CD4-positive, alpha-beta T cell treated with Interleukin-17A for 1 hour (primary cell): ENCODE measurements around the gene SNX8.
A peak's percentile ranks its signal among the peaks of the same experiment; 100 is the strongest.

ENCODE experiments used
- DNase-seq: peaks from one replicate; pipeline ENCODE4 v3.0.0-alpha.2; 2020

SNX8 gene

DNA sequence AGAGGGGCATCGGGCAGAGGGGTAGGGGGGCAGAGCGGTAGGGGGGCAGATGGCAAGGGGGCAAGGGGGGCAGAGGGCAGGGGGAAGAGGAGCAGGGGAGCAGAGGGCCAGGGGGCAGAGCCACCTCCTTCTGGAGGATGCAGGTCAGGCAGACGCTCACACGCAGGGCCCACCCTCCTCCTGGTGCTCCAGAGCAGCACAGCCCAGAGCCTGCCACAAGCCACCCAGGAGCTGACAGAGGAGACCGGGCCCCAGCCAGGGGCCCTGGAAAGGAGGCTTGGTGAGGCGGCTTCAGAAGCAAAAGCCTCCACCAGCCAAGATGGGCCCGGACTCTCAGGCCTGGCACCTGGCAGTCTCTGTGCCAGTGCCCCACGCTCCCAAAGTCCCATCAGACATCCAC is 94.6 kb downstream of the SNX8 start:
- no peak for DNase-seq

DNA sequence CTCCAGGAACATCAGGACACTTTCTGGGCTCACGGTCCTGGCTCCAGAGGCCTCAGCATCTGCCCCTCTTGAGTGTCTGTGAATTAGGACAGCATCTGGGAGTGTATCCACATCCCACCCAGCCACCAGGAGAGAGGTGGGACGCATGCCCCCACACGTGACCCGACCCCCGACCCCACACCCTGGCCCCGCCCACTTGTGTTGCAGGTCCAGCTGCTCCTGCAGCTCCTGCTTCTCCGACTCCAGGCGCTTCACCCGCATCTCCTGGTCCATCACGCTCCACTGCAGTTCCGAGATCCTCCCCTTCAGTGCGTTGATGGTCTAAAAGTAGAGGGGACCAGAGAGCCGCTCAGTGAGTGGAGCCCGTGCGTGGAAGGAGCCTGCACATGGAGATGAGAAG is 95.1 kb downstream of the SNX8 start:
- DNase-seq = no peak

DNA sequence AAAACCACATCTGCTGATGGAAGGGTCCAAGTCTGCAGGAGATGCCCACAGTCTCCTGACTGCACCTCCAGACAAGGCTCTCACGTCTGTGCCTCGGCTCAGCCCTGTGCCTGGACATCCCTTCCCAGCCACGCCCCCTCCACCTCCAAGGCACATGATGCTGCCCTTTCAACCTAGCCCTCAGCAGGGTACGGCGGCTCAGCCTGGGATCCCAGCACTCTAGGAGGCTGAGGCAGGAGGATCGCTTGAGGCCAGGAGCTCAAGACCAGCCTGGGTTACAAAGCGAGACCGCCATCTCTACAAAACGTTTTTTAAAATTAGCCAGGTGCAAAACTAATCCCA is 95.8 kb downstream of the SNX8 start:
- DNase-seq = no peak

DNA sequence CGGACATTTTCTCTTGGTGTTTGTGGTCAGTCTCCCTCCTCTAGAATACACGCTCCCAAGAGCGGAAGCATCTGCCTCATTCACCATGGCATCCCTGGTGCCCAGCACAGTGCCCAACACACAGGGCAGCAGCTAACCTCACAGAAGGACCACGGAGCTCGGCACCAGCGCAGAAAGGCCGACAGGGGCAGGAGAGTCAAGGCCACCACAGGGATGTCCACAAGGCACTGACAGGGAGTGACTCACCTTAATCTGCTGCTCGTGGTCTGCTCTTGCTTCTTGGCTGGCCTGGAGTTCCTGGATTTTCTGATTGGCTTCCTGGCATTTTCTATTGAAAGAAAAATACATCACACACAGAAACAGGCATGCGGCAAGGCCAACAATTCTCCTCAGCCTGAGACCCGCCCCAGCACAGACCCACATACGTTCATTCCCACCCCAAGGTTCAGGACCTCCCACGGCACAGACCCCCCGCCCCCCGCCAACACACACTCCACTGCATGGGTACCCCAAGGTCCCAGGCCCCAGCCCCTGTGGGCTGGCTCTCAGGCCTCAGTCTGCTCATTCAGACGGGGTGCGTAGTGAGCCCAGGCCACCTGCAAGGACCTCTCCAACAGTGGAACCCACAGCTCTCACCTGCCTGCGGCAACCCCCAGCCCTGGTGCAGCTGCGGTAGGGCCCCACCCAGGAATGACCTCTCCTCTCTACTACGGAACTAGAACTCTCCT is 96.4 kb downstream of the SNX8 start:
- no peak for DNase-seq

DNA sequence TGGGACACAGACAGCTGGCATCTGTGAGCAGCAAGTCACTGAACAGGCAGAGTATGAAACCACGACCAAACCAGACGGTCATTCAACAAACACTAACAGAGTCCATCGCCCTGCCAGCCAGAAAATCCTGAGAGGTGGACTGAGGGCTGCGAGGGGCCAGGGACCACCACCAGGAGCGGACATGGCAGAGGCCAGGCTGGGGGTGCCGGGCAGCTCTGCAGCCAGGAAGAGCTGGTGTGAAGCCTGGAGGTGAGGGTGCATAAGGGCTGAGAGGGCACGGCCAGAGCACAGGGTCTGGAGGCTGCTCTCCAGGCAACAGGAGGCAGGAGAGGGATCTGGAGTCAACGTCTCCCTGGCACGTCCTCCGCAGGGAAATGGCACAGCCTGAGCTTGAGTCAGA is 97.0 kb downstream of the SNX8 start:
- DNase-seq = no peak

DNA sequence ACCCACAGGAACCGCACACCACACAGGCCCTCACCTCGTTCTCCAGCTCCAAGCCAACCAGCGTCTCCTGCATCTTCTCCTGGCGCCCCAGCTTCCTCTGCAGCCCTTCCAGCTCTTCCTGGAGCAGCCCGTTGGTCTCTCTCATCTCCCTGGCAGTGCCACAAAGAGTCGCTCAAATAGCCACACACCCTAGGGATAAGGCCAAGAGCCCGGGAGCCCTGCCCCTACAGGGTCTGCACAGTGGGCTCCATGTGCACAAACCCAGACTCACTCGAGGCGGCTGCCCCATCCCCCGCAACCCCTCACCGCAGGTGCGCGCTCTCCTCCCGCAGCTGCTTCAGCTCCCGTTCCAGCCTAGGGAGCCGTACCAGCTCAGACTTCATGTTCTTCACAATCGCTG is 98.4 kb downstream of the SNX8 start:
- DNase-seq = no peak

DNA sequence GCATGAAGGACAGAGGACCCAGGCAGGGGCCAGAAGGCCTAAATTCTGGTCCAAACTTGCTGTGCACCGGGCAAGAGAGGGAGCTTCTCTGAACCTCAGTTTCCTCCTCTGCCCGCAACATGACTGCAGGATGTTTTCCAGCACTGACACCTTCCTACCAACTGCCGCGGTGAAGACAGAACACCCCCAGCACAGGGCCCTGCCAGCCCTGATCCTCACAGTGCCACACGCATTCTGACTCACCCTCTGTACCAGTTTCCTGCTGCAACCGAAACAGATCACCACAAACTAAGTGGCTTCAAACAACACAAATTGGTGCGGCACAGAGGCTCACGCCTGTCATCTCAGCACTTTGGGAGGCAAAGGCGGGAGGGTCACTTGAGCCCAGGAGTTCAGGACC is 99.6 kb downstream of the SNX8 start:
- peak; percentile 12 for DNase-seq

DNA sequence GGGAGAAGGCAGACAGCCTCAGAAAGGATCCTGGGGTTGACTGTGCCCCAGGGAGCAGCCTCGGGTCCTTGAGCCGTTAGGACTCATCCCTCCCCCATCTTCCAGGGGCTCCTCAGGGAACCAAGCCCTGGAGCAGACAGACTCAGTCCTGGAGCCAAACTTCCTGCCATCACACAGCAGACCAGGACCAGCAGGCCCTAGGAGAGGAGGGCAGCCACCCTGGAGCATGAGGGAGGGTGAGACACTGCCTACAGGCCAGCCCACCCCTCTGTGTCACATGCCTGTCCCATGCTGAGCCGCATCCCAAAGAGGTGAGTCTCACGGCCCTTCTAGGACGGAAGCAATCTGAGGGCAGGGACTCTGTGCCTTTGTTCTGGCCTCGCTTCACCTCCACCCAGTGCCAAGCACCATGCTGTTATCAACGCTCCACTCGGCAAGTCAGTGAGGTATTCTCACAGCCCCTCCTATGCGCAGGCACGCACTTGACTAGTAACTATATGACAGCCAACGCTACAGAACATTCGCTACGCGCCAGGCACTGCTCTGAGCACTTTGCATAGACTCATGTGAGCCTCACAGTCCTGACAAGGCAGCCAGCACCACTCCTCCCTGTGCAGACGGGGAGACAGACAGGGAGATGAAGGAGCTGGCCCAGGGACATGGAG is 100.6 kb downstream of the SNX8 start:
- no peak for DNase-seq

DNA sequence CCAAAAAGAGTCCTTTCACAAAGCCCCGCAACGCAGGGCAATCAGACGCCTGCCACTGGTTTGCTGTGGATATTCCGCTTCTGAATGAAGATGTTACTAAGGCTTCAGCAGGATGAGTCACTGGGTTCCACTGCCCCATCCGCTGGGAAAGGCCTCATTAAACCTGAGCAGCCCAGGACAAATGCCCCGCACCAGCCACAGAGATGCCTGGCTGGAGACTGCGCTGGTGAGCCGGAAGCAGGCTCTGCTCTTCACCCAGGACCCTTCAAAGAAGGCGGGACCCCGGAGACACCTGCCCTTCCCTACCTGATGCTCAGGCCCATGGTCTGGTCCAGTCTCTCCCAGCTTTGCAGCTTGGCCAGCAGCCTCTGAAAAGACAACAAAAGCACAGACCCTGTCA is 101.3 kb downstream of the SNX8 start:
- DNase-seq = no peak

DNA sequence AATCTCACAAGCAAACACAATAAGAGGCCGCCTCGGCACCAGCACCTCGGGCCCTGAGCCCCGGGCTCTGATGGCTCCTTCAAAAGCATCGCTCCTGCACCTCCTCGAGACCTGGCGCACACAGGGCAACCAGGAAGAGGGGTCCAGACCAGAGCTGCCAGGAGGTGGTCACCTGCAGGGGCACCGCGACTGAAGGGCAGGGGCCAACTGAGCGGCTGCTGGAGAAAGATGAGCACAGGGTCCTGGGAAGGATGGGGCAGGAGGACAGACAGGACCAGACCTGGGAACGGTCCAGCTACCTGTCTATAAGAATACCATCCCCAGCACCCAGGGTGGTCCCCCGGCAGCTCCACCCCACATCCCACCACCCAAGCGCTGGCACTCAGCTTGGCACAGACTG is 102.3 kb downstream of the SNX8 start:
- DNase-seq = no peak

DNA sequence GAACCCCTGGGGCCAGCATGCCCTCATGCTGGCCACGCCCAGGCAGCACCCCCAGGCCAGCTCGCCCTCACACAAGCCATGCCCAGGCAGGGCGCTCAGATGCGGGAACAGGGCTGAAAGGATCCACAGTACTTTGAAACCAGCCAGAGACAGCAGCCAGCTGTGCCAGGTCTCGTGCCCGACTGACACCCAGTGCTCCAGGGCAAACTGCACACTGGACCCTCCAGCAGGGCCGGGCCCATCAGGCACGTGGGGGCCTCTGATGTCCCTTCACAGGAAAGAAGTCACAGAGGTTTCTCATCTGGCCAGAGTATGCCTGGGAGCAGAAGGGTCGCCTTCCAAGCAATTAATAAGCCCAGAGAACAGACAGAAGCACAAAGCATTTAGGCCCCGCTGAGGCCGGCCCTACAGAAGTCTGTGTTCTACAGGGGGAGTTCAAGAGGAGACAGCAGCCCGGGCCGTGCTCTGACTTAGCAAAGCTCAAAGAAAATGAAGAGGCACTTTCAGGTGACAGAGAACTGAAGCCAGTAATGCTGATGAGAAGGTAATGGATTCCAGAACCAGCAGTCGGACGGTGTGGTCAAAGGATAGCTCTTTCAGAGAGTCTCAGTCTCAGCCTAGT is 102.9 kb downstream of the SNX8 start:
- DNase-seq = no peak

DNA sequence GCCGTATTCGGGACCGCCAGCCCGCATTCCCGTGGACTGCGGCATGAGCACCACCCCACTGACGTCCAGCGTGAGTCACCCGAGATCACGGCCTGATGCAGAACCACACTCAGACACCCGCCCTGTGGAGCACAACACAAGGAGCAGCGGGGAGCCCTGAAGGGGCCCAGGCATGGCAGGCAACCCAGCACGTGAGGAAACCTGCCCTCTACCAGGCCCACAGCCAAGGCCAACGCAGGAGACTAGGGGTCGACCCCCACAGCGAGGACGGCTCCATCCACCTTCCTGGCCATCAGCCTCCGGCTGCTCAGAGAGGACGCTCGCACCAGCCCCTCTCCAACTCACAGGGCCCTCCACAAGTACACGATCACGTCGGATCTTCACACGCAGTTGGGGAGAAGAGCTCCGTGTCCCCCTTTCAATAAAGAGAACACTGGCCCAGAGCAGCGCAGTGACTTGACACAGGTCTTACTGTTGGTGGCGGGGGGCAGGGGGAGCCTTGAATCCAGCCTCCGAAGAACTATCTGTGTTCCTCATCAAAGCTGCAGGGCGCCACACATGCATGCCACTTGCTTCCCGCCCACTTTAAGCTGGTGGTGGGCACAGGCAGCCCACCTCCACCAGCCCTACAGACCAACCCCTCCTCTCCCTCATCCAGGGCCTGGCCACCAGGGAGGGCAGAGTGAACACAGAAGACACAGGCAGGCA is 103.5 kb downstream of the SNX8 start:
- DNase-seq = no peak

DNA sequence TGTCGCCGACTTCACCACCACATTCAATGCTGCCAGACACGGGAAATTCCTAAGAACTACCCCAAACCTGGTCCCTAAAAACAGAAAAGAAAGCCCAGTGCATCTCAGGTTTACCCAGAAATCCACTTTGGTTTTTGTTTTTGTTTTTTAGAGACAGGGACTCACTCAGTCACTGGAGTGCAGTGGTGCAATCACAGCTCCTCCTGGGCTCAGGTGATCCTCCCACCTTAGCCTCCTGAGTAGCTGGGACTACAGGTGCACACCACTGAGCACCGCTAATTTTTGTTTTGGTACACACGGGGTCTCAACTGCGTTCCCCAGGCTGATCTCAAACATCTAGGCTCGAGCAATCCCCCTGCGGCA is 104.3 kb downstream of the SNX8 start:
- DNase-seq = no peak

DNA sequence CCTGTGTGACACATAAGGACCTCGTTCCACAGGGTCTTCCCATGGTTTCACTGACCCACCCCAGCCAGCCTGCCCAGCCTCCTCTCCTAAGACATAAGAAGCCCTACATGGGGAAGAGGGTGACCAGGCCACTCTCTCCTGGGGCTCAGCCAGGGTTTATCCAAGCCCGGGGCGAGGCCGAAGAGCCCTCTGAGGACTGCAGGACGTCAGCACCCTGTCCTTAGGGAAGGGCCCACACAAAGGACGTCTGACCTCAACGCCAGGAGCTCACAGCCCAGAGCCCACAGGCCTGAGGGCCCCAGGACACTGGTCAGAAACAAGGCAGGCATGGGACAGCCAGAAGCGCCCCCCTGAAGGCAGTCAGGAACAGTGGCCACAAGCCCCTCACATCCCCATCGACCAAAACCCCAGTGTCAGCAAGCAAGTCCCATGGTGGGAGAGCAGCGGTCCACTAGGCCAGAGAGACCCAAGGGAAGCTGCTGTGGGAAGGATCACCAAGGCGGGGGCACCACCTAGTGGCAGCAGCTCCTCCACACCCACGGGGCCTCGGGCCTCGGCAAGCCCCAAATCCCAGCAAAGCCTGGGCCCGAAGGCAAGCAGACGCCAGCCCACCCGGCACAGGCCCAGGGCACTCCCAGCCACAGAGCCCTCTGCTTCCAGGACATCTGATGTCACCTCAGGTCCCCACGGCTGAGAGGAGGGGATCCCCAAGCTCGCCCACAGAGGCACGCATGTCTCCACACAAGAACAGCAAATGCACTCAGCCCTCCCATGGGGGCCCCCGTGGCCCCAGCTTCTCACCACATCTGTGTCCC is 104.9 kb downstream of the SNX8 start:
- peak; percentile 45 for DNase-seq

DNA sequence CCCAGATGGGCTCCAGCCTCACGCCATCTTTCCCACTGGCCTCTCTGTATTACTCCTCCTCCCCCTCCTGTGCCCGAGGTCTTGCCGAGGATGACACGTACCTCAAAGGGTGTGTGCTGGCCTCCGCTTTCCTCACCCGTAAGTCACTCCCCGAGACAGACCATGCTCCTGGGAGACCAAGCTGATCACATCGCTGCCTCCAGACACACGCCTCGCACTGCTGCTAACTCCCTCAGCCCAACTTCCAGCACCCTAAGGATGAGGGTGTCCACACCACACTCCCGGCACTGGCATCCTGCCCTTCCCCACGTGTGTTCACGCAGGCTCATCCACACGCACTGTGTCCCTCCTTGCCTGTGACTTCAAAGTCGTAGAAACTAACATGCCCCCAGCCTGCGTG is 105.5 kb downstream of the SNX8 start:
- no peak for DNase-seq

DNA sequence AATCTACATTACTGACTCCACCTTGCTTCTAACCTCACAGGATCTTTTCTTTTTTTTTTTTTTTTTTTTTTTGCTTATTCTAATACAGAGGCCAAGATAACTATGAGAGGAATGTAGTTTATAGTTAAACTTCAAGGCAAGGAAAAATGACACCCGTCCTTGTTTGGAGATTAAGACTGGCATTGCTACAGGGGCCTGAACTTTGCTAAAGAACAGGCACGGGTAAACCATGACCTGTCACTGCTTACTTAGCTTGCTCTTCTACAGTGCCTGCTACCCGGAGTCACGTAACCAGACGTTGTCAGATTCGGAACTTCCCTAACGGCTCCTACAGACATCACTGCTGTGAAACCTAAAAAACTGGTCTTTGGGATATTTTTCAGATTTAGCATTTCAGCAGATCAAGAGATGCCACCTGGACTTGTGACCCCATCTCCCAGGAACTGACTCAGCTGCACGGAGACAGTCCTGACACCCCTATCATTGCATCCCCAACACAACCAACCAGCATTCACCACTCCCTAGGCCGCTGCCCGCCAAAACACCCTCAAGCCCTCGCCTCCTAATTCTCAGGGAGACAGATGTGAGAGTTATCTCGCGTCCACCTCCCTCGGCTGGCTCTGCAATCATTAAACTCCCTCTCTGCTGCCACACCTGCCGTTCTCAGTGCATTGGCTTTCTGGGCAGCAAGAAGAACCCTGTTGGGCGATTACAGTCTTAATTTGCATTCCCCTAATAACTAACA is 109.0 kb downstream of the SNX8 start:
- DNase-seq = no peak

DNA sequence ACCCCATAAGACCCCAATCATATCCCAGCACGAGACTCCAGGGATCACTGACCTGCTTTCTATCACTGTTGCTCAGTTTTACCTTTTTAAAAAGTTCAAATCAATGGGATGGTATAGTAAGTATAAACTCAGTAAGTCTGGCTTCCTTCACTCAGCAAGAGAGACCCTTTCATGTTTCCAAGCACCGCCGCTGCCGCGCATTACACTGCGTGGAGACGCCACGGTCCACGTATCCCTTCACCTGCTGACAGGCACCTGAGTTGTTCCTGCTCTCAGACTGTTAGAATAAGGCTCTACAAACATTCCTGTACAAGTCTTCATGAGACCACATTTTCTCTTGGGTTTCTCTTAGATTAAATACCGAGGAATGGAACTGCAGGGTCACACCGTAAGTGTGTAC is 109.8 kb downstream of the SNX8 start:
- DNase-seq = no peak

DNA sequence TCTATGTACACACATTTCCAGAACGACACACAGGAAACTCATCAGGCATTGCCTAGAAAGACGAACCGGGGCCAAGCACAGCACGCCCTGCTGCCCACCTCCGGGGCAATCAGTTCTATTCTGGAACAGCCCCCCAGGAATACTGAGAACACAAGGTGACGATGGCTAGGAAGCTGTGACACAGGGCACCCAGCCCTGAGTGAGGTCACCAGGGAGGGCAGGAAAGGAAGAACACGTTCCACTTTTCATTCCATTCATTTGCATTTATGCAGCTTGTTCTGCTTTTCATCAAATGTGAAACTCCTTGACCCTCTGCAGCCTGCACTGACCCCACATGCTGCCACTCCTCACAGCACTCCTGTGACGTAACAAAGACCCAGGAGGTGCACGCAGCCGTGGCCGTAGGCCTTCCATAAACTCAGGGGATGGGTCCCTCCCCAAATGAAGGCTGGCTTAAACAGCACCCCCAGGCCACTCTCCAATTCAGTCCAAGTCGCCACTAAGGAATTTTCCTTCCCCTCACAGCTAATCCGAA is 110.4 kb downstream of the SNX8 start:
- no peak for DNase-seq

DNA sequence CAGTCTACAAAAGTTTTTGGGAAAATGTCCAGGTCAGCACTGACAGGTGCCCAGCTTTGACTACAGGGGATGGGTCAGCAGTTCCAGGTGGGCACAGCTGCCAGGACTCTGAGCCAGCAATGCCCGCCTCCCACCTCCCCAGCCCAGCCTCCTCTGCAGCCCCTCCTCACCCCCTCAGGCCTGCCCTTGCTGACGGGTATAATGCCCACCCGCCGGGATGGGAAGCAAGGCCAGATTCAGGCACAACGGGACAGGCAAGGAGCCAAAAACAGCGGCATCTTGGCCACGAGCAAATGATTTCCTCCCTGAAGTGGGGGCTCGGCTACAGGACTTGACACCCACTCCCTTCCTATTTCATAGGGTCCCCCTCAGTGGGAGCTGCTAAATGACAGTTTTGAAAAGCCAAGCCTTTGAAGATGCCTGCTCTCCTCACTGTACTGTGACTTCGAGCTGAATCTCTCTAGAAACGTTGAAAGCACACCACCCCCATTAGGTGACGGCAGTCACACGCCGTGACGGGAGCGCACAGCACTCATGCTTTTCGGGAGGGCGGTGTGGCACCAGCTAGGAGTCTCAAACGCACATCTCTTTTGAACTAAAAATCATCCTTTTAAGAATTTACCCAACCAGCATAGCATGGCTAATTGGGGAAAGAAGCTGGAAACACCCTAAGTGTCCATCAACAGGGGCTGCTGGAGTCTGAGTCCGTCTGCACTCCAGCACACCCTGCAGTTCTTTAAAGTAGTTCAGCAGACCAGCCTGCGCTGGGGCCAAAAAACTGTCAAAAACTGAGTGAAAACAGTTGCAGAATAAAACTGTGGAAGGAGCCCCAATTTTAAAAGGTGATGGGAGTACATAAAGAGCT is 111.1 kb downstream of the SNX8 start:
- no peak for DNase-seq

DNA sequence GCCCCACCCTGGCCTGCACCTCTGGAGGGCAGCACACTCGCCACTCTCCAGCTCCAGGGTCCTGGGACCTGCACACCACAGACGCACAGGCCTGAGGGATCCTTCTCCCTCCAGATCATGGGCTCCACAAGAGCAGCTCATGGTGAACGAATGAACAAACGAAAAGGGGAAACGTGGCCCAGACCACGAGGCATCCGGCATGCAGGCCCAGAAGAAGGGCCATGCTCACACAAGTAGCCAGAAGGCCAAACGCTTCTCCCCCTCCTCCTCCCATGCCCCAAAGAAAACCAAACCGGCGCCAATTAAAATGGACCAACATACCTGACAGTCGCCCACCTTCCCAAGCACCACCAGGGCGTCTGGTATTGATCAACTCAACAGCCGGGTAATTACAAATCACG is 111.9 kb downstream of the SNX8 start:
- no peak for DNase-seq
